Type B pancreatic cell (in vitro differentiated cells): ENCODE data around the gene PLK2. TPM values are rescaled to one million over a fixed set of nuclear protein-coding genes. Genes with fewer than 3 reads are reported as not detected.

Experiments used
- DNase-seq: peaks from one replicate; pipeline ENCODE4 v3.0.0; 2021; ENCODE audit warnings: mixed read lengths; ENCODE audit not compliant: unreplicated experiment; ENCODE audit errors: extremely low spot score
- H3K27ac Mint-ChIP-seq: 2 replicates; pipeline ENCODE4 v1.8.0; 2021; ENCODE audit warnings: mild to moderate bottlenecking, mixed read lengths
- H3K27me3 Mint-ChIP-seq: 2 replicates; pipeline ENCODE4 v1.8.0; 2021; ENCODE audit warnings: mixed read lengths
- H3K36me3 Mint-ChIP-seq: 2 replicates; pipeline ENCODE4 v1.8.0; 2021; ENCODE audit warnings: mixed read lengths
- H3K4me1 Mint-ChIP-seq: one replicate; pipeline ENCODE4 v1.8.0; 2021; ENCODE audit warnings: mixed read lengths; ENCODE audit not compliant: unreplicated experiment
- H3K4me3 Mint-ChIP-seq: 2 replicates; pipeline ENCODE4 v1.8.0; 2021; ENCODE audit warnings: mild to moderate bottlenecking, mixed read lengths
- H3K9me3 Mint-ChIP-seq: 2 replicates; pipeline ENCODE4 v1.8.0; 2021; ENCODE audit warnings: mixed read lengths
- total RNA-seq: library from RNA; stranded (reverse); gene quantifications from 2 replicates; pipeline ENCODE4 v1.2.1, GENCODE V29; 2021; ENCODE audit warnings: low replicate concordance
- TF ChIP-seq, protein P1 (sequence below): fragments of 200-600 bp; sonication (generic); conservative IDR thresholded peaks from 2 replicates; pipeline ENCODE4 v1.5.0; 2021; ENCODE audit warnings: antibody characterized with exemption, mild to moderate bottlenecking

Gene PLK2
- total RNA-seq, 1 donor from 2014 or later, result 307 TPM

DNA sequence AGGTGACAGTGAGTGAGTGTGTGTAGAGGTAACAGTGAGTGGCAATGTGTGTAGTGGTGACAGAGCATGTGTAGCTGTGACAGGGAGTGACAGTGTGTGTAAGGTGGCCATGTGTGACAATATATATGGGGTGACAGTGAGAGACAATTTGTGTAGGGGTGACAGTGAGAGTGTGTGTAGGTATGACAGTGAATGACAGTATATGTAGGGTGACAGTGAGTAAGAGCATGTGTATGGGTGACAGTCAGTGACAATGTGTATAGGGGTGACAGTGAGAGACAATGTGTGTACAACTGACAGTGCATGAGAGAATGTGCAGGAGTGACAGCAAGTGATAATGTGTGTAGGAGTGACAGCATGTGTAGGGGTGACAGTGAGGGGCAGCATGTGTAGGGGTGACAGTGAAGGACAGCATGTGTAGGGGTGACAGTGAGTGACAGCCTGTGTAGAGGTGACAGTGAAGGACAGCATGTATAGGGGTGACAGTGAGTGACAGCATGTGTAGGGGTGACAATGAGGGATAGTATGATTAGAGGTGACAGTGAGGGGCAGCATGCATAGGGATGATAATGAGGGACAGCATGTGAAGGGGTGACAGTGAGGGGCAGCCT, 21.3 kb upstream of the PLK2 start:
- H3K27me3 Mint-ChIP-seq, result no peaks in the 10 kb centered on the region
- peaks cover under 1% of the 10 kb centered on the region for H3K9me3 Mint-ChIP-seq
- H3K4me3 Mint-ChIP-seq, result no peak overlapping the region
- H3K36me3 Mint-ChIP-seq, result no peaks in the 10 kb centered on the region
- H3K4me1 Mint-ChIP-seq, result no peaks in the 10 kb centered on the region
- TF ChIP-seq, protein P1, sequence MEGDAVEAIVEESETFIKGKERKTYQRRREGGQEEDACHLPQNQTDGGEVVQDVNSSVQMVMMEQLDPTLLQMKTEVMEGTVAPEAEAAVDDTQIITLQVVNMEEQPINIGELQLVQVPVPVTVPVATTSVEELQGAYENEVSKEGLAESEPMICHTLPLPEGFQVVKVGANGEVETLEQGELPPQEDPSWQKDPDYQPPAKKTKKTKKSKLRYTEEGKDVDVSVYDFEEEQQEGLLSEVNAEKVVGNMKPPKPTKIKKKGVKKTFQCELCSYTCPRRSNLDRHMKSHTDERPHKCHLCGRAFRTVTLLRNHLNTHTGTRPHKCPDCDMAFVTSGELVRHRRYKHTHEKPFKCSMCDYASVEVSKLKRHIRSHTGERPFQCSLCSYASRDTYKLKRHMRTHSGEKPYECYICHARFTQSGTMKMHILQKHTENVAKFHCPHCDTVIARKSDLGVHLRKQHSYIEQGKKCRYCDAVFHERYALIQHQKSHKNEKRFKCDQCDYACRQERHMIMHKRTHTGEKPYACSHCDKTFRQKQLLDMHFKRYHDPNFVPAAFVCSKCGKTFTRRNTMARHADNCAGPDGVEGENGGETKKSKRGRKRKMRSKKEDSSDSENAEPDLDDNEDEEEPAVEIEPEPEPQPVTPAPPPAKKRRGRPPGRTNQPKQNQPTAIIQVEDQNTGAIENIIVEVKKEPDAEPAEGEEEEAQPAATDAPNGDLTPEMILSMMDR, result no peak
- no peak overlapping the region for H3K27ac Mint-ChIP-seq
- DNase-seq, result no peak

DNA sequence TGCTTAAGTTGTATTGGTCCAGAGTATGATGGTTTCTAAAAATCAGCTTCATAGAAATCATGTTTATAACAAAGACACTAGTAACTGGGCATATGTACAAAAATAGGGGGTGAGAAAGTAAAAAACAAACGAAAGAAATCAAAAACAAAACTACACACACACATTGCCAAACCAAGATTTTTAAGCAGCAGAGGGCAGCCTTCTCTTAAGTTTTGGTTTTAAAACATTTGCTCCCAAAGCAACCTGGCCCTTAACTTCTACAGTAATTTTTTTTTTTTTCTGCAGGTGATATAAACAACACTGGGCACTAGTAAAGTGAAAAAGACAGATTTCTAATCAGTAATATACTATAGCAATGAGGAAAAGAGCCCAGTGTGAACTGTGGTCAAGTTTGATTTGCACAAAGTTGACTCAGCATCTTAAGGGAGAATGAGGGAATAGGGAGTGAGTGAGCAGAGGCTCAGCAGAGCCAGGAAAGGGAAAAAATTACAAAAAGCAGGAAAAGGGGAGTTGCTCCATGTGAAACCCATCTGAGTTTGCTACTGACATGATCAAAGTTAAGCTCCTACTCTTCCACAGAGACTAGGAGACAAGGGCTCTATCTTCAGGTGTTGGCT, 18.0 kb upstream of the PLK2 start:
- Mint-ChIP-seq H3K27me3 (no peaks in the 10 kb centered on the region), H3K9me3 (peaks cover 7% of the 10 kb centered on the region), H3K36me3 (peaks cover 3% of the 10 kb centered on the region), H3K27ac (no peak overlapping the region), H3K4me1 (no peaks in the 10 kb centered on the region), H3K4me3 (no peak overlapping the region)
- TF ChIP-seq, protein P1, result peak; percentile 58
- DNase-seq, result no peak

DNA sequence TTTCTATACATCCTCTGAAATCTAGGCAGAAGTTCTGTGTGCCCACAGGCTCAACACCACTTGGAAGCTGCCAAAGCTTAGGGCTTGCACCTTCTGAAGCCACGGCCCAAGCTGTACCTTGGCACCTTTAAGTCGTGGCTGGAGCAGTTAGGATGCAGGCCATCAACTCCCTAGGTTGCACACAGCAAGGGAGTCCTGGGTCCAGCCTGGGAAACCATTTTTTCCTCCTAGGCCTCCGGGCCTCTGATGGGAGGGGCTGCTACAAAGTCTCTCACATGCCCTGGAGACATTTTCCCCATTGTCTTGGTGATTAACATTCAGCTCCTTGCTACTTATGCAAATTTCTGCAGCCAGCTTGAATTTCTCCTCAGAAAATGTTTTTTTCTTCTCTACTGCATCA, 15.5 kb upstream of the PLK2 start:
- DNase-seq, result no peak
- TF ChIP-seq, protein P1, result no peak
- Mint-ChIP-seq H3K4me1 (no peaks in the 10 kb centered on the region), H3K36me3 (peaks cover 3% of the 10 kb centered on the region), H3K4me3 (no peak overlapping the region), H3K27ac (no peak overlapping the region), H3K9me3 (peaks cover 7% of the 10 kb centered on the region), H3K27me3 (no peaks in the 10 kb centered on the region)

DNA sequence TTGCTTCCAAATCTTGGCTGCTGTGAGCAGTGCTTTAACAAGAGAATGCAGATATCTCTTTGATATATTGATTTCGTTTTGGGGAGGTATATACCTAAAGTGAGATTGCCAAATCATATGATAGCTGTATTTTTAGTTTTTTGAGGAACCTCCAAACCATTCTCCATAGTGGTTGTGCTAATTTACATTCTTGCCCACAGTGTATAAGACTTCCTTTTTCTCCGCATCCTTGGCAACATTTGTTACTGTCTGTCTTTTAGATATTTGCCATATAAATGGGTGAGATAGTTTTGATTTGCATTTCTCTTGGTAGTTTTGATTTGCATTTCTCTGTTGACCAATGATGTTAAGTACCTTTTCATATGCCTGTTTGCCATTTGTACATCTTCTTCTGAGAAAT, 10.0 kb upstream of the PLK2 start:
- TF ChIP-seq, protein P1, result no peak
- Mint-ChIP-seq H3K9me3 (no peaks in the 10 kb centered on the region), H3K27me3 (no peaks in the 10 kb centered on the region), H3K4me3 (no peak overlapping the region), H3K36me3 (no peaks in the 10 kb centered on the region), H3K4me1 (no peaks in the 10 kb centered on the region), H3K27ac (no peak overlapping the region)
- DNase-seq, result no peak

DNA sequence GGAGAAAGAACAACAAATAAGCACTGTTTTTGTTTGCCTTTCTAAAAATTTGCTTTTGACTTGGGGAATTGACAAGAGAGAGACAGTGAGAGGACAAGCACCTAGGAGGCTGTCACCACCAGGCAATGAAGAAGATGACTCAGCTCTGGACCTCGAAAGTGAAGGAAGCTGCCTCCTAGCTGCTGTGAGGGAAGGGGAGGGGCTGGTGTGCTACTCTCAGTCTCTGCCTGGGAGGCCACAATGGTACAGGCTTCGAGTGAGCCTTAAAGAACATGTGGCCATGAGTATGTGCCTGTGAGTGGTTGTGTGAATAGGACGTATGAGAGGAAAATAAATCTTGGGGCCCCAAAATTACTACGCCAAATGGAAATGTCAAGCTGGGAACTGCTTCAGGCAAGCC, 7.1 kb upstream of the PLK2 start:
- DNase-seq, result no peak
- Mint-ChIP-seq H3K27ac (peak overlapping the region; percentile 26), H3K27me3 (no peaks in the 10 kb centered on the region), H3K36me3 (no peaks in the 10 kb centered on the region), H3K4me3 (no peak overlapping the region), H3K4me1 (peaks cover 9% of the 10 kb centered on the region), H3K9me3 (no peaks in the 10 kb centered on the region)
- TF ChIP-seq, protein P1, result no peak
